ENCODE measurements around the gene CCSER1.

DNA sequence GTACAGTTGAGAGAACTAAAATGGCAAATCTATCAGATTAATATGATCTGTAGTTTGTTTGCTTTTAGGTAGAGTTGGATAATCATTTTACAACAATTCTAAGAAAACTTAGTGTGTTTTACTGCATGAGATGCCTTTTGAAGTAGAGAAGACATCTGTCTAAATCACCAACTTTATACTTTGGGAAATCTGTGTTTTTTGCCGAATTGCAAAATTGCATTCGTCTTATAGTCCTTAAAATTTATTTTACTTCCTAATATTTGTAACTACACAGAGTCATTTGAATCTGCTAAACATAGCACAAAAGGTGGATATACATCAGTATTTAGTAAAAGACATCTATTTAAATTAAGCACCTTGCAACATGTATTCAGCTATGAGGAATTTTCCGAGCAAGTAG lies 100.0 kb downstream of the CCSER1 start:
- TF ChIP-seq, protein P1, sequence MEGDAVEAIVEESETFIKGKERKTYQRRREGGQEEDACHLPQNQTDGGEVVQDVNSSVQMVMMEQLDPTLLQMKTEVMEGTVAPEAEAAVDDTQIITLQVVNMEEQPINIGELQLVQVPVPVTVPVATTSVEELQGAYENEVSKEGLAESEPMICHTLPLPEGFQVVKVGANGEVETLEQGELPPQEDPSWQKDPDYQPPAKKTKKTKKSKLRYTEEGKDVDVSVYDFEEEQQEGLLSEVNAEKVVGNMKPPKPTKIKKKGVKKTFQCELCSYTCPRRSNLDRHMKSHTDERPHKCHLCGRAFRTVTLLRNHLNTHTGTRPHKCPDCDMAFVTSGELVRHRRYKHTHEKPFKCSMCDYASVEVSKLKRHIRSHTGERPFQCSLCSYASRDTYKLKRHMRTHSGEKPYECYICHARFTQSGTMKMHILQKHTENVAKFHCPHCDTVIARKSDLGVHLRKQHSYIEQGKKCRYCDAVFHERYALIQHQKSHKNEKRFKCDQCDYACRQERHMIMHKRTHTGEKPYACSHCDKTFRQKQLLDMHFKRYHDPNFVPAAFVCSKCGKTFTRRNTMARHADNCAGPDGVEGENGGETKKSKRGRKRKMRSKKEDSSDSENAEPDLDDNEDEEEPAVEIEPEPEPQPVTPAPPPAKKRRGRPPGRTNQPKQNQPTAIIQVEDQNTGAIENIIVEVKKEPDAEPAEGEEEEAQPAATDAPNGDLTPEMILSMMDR (IDR thresholded peaks at IDR 0.05; ENCODE audit: low read depth, low read length, poor library complexity, severe bottlenecking), result no peak
- TF ChIP-seq EZH2phosphoT487 (IDR thresholded peaks at IDR 0.05; ENCODE audit: borderline replicate concordance, low read length), result no peak
